HuH-7.5 (cell line): ENCODE measurements around the gene NUDT6.
A peak's percentile ranks its signal among the peaks of the same experiment; 100 is the strongest.
"Not testable (repeated sequence)": the region's sequence is repeated elsewhere in the genome, so short reads cannot be mapped to it uniquely, and the experiment has no call there.

Experiments
- DNase-seq: peaks from one replicate; pipeline ENCODE4 v3.0.0; 2011; ENCODE audit warnings: low spot score

Gene NUDT6

DNA sequence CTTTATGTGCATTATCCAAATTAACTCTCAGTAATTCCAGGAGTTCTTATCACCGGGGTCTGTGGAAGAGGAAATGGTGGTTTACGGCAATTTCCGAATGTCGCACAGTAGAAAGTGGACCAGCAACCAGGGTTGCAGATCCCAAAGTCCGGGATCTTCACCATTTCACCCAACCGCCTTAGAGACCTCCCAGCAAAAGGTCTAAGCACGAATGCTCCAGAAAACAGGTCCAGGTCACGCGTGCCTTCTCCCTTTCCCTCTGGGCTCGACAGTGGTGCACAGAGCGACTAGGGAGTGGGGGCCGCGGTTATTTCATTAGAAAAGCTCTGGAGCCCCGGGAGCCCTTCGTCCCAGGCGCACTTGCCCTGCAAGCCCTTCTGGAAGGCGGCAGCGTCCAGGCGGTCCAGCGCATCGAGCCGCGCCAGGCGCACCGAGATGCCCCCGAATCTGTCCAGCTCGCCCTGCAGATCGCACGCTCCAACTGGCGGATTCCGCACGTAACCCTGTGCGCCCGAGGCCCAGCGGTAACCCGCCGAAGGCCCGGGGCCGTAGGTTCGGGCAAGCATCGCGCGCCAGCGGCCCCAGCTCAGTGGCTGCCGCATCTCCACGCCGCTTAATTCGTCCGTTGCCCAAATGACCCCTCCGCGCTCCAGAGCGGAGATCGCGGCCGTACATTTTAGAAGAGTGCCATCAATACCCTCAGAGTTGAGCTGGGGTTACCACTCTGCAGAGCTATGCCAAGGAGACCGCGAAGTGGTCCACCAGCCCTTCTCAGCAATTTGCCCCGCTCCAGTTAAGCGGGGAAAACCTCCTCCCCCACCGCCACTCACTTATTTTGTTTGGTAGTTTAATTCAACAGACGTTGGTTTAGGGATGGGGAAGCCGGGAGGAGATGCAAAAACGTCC is at the start of gene NUDT6:
Gene NUDT6 (minus strand): TSS at position 627 of the 906 bp plus-strand sequence. CDS start 25 bp downstream, at position 602.
- DNase-seq: peak; percentile 20

DNA sequence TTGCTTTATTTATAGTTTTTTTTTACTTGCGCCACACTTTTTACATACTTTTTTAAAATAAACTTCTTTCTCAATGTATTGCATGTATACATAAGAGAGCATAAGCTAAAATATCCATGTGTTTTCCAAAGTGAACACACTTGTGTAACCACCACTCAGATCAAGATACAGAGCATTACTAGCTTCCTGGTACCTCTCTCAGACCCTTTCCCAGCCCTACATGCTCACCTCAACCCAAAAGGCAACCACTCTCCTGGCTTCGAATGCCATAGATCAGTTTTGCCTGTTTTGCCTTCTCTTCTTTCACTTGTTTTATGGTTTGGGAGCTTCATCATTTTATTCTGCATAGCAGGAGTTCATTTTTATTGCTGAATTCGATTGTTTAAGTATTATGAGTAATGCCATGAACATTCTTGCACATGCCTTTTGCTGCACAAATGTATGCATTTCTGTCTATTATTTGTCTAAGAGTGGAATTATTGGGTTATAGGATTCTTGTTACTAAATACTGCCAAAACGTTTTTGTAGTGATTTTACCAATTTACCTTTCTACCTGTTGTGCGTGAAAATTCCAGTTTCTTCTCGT is 45.9 kb upstream of the NUDT6 start:
- no peak for DNase-seq

GRCh38 chr4:122967231-122967630 is 44.8 kb upstream of the NUDT6 start:
- no peak for DNase-seq

- DNase-seq: no peak
These were observed 43.8 kb upstream of the NUDT6 start for GRCh38 chr4:122966201-122966600.

DNA sequence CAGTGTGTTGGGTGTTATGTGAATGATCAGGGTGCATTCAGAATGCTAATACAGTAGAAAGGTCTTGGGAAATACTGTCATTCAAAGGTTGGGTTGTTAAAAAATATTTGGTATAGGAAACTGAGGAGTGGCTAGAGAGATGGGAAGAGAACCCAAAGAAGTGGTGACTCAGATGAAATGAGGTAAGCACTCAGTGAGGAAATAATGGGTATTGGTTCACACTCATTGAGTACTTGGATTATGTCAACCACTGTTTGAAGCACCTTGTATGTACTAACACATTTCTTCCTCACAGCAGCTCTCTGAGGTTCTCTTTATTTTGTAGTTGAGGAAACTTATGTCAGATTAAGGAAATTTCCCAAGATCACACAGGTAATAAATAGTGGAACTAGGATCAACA is 40.8 kb upstream of the NUDT6 start:
- no peak for DNase-seq

DNA sequence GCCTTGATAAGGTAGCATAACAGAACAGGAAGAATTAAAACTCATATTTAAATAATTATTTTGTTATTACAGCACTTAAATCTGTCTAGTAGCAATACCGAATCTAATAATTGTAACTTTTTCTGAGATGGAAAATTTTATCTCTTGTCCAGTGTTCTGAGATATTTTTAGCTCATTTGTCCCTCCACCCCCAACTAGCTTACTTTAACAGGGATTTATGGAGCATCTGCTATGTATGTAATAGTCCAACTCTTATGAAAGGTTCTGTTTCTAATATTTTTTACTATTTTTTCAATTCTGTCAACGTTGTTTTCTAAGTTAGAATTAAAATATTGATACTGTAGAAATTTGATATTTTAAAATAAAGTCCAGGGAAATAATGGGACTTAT is 38.2 kb upstream of the NUDT6 start:
- DNase-seq: no peak

- no peak for DNase-seq
These were observed 37.7 kb upstream of the NUDT6 start for GRCh38 chr4:122959981-122960610.

DNA sequence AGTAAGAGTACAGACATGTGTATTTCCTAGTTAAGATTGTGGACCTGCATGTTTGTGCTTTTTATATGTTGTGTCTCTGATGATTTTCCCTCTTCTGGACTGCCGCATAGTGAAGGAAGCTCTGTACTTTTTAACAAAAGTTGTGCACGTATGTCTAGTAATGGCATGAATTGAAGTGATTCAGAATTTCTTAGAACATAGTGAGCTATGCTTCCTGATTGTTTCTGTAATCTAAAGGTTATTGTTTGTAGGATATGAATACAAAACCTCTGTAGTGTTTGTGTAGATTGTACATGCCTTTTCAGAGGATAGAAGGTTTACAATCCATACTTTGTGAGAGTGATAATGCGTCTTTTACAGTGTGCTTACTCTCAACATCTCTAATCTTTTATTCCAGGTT is 37.0 kb upstream of the NUDT6 start:
- no peak for DNase-seq

- DNase-seq: no peak
These were observed 36.1 kb upstream of the NUDT6 start for GRCh38 chr4:122958505-122958904.

GRCh38 chr4:122953924-122954323 is 31.5 kb upstream of the NUDT6 start:
- DNase-seq: no peak

- DNase-seq: no peak
These were observed 29.6 kb upstream of the NUDT6 start for GRCh38 chr4:122952028-122952427.

DNA sequence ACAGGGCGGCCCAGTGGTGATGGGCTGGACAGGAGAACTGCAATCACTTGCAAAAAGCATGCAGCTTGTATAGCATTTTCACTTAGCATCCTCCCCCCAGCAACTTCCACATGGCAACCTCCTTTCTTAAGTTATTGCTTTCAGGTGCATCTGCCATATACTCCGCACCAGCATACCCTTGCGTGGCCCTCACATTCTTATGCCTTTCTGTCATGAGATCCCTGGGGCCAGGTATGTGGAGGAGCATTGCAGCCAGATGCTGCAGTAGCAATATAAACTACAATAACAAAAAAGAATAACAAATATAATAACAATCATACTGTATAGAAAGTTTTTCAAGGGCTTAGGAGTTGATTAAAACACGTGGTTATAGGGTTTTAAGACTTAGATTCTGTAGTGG is 26.3 kb upstream of the NUDT6 start:
- no peak for DNase-seq

DNA sequence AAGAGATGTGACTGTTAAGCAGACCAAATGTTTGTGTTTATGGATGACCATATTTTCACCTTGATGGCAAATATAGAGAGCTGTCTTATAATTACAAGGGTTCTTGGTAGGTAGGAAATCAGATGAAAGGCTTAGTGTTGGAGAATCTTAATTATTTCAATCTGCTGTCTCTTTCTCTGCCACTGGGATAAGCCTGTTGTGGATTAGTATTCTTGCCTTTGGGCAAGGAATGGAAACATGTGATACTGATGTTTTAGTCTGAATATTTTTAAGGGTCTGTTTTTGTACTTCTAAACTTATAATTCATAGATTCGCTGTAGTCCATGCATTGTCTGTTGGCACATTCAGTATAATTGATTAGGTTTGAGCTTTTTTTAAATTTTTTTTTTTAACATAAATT is 23.7 kb upstream of the NUDT6 start:
- DNase-seq: no peak

- not testable (repeated sequence) for DNase-seq
These were observed 22.7 kb upstream of the NUDT6 start for GRCh38 chr4:122945136-122945535.

GRCh38 chr4:122932763-122933162 is 10.4 kb upstream of the NUDT6 start:
- DNase-seq: no peak

DNA sequence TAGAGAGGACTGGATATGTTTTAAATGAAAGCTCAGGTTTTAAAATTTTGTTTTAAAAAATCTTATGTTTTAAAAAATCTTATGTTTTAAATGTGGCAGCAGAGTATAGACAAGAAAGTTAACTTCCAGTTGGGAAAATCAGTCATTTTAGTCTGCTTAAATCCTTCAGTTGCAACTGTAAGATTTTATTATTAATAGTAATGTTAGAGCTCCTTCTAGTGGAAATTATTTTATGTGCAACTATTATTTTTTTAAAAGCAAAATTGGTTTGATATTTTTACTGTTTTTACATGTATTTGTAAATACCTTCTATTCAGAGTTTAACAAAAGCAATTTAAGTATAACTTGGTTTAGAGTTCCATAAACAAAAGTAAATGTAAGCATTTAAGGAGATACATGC is 8.5 kb upstream of the NUDT6 start:
- no peak for DNase-seq

GRCh38 chr4:122928930-122929329 is 6.5 kb upstream of the NUDT6 start:
- DNase-seq: no peak

- peak; percentile 27 for DNase-seq
These were observed 597 bp upstream of the NUDT6 start for GRCh38 chr4:122922877-122923511.

DNA sequence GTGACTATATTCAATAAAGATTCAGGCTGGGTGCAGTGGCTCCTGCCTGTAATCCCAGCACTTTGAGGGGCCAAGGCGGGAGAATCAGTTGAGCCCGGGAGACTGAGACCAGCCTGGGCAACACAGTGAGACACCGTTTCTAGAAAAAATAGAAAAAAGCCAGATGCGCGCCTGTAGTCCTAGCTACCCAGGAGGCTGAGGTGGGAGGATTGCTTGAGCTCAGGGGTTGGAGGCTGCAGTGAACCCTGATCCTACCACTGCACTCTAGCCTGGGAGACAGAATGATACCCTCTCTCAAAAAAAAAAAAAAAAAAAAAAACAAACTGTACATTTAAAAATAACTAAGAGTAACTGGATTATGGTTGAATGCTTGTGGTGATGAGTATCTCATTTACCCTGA is 1.1 kb downstream of the NUDT6 start:
- no peak for DNase-seq

DNA sequence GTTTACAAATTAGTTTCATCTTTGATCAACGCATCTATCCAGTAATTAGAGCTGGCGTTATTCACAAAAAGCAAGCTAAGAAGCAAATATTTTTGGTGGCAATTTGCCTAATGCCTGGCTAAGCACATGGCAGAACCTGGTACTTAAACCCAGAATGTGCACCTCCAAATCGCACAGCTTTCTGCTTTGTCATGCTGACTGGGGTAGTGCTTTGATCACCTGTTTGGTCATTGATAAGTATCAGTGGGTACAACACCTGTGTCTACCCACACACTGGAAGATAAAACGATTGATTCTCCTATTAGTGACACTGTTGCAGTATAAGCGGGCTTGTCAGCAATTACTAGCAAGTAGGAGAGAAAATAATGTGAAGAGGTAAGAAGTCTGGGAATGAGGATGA is 1.9 kb downstream of the NUDT6 start:
- DNase-seq: no peak

- DNase-seq: no peak
These were observed 4.7 kb downstream of the NUDT6 start for GRCh38 chr4:122917731-122918130.

- DNase-seq: no peak
These were observed 7.5 kb downstream of the NUDT6 start for GRCh38 chr4:122914938-122915337.
